Tibial artery (tissue), 4 donors: ENCODE measurements around the gene CNGB1.
A peak's percentile ranks its signal among the peaks of the same experiment; 100 is the strongest.
"Not testable (repeated sequence)": the region's sequence is repeated elsewhere in the genome, so short reads cannot be mapped to it uniquely, and the experiment has no call there.

Experiments used
- DNase-seq, 2 donors: peaks; one replicate each; pipeline ENCODE4 v3.0.0-alpha.2; 2019
- H3K27ac ChIP-seq, 2 donors: fragments of 200-600 bp; sonication (generic) in 1 of 2; 1 replicate in 1 of 2; 2 replicates in 1 of 2; pipeline ENCODE4 v1.5.1; 2018 to 2019; ENCODE audit warnings: mild to moderate bottlenecking in 1 of 2
- H3K27me3 ChIP-seq, 2 donors: fragments of 200-600 bp; sonication (generic) in 1 of 2; one replicate each; pipeline versions ENCODE4 v1.5.1 to v1.6.0; 2016 to 2019
- H3K36me3 ChIP-seq, 3 donors: fragments of 200-600 bp; sonication (generic) in 2 of 3; one replicate each; pipeline ENCODE4 v1.5.1; 2016 to 2019; ENCODE audit warnings: mild to moderate bottlenecking in 2 of 3
- H3K4me1 ChIP-seq, 4 donors: fragments of 200-600 bp; sonication (generic) in 2 of 4; 1 replicate in 3 of 4; 2 replicates in 1 of 4; pipeline ENCODE4 v1.5.1; 2016 to 2019
- H3K4me3 ChIP-seq, 2 donors: fragments of 200-600 bp; sonication (generic) in 1 of 2; 1 replicate in 1 of 2; 2 replicates in 1 of 2; pipeline ENCODE4 v1.5.1; 2018 to 2019; ENCODE audit warnings: mild to moderate bottlenecking in 2 of 2
- H3K9me3 ChIP-seq, 3 donors: fragments of 200-600 bp; sonication (generic) in 1 of 3; one replicate each; pipeline ENCODE4 v1.5.1; 2016 to 2019
- intact Hi-C: fragments of 100-400 bp; cut with DNase I; formaldehyde crosslinking; loops from one replicate; pipeline ENCODE4 v1.15.0; 2023; ENCODE audit warnings: low total_unique reads
- TF ChIP-seq, protein P1 (sequence below), 2 experiments: fragments of 200-600 bp in 1 of 2; fragments of 450-650 bp in 1 of 2; IDR thresholded peaks; one replicate each; pipeline ENCODE4 v1.5.1; 2017 to 2019; ENCODE audit warnings: antibody characterized with exemption in 2 of 2, mild to moderate bottlenecking in 1 of 2, moderate library complexity in 1 of 2

CNGB1 gene

GRCh38 chr16:57900796-57901479 lies 70.0 kb downstream of the CNGB1 start:
- Histone ChIP-seq H3K4me3 (no peak overlapping the region), H3K36me3 (no peaks in the 10 kb centered on the region), H3K27me3 (peaks cover 0 to 56% of the 10 kb centered on the region in 2 donors), H3K4me1 (no peaks in the 10 kb centered on the region), H3K27ac (no peak overlapping the region), H3K9me3 (no peaks in the 10 kb centered on the region)
- intact Hi-C loops, result loop anchor here (5.0 kb wide), 1 partner anchor 101 kb away; the partner anchor contains the start of genes USB1 and ZNF319
- DNase-seq, result no peak
- TF ChIP-seq, protein P1, sequence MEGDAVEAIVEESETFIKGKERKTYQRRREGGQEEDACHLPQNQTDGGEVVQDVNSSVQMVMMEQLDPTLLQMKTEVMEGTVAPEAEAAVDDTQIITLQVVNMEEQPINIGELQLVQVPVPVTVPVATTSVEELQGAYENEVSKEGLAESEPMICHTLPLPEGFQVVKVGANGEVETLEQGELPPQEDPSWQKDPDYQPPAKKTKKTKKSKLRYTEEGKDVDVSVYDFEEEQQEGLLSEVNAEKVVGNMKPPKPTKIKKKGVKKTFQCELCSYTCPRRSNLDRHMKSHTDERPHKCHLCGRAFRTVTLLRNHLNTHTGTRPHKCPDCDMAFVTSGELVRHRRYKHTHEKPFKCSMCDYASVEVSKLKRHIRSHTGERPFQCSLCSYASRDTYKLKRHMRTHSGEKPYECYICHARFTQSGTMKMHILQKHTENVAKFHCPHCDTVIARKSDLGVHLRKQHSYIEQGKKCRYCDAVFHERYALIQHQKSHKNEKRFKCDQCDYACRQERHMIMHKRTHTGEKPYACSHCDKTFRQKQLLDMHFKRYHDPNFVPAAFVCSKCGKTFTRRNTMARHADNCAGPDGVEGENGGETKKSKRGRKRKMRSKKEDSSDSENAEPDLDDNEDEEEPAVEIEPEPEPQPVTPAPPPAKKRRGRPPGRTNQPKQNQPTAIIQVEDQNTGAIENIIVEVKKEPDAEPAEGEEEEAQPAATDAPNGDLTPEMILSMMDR (IDR thresholded peaks at IDR 0.05), result no peak

GRCh38 chr16:57899771-57900661 lies 70.9 kb downstream of the CNGB1 start:
- no peaks in the 10 kb centered on the region for H3K36me3 ChIP-seq
- peak; percentile 72 for DNase-seq
- no peak overlapping the region for H3K4me3 ChIP-seq
- H3K27ac ChIP-seq, result no peak overlapping the region
- TF ChIP-seq, protein P1 (IDR thresholded peaks at IDR 0.05), result peak; percentile 72 to 77
- H3K4me1 ChIP-seq, result no peaks in the 10 kb centered on the region
- H3K9me3 ChIP-seq, result no peaks in the 10 kb centered on the region
- intact Hi-C loops, result loop anchor here (5.0 kb wide), 1 partner anchor 102 kb away; the partner anchor contains the start of genes USB1 and ZNF319
- H3K27me3 ChIP-seq, result peaks cover 0 to 47% of the 10 kb centered on the region in 2 donors

GRCh38 chr16:57898961-57899360 lies 72.0 kb downstream of the CNGB1 start:
- no peaks in the 10 kb centered on the region for H3K9me3 ChIP-seq
- no peaks in the 10 kb centered on the region for H3K4me1 ChIP-seq
- H3K27me3 ChIP-seq, result peaks cover 0 to 37% of the 10 kb centered on the region in 2 donors
- intact Hi-C loops, result no loop called here
- no peak overlapping the region for H3K27ac ChIP-seq
- TF ChIP-seq, protein P1 (IDR thresholded peaks at IDR 0.05), result no peak
- H3K36me3 ChIP-seq, result no peaks in the 10 kb centered on the region
- no peak for DNase-seq
- no peak overlapping the region for H3K4me3 ChIP-seq

GRCh38 chr16:57897996-57898395 lies 72.9 kb downstream of the CNGB1 start:
- TF ChIP-seq, protein P1 (IDR thresholded peaks at IDR 0.05), result no peak
- intact Hi-C loops, result no loop called here
- Histone ChIP-seq H3K27me3 (peaks cover 0 to 29% of the 10 kb centered on the region in 2 donors), H3K4me3 (no peak overlapping the region), H3K4me1 (no peaks in the 10 kb centered on the region), H3K36me3 (no peaks in the 10 kb centered on the region), H3K9me3 (no peaks in the 10 kb centered on the region), H3K27ac (no peak overlapping the region)
- DNase-seq, result no peak

GRCh38 chr16:57897053-57897784 lies 73.7 kb downstream of the CNGB1 start:
- Histone ChIP-seq H3K27ac (no peak overlapping the region), H3K36me3 (no peaks in the 10 kb centered on the region), H3K27me3 (peaks cover 0 to 30% of the 10 kb centered on the region in 2 donors), H3K9me3 (no peaks in the 10 kb centered on the region), H3K4me3 (no peak overlapping the region), H3K4me1 (no peaks in the 10 kb centered on the region)
- TF ChIP-seq, protein P1 (IDR thresholded peaks at IDR 0.05), result no peak
- DNase-seq, result no peak
- intact Hi-C loops, result no loop called here

DNA sequence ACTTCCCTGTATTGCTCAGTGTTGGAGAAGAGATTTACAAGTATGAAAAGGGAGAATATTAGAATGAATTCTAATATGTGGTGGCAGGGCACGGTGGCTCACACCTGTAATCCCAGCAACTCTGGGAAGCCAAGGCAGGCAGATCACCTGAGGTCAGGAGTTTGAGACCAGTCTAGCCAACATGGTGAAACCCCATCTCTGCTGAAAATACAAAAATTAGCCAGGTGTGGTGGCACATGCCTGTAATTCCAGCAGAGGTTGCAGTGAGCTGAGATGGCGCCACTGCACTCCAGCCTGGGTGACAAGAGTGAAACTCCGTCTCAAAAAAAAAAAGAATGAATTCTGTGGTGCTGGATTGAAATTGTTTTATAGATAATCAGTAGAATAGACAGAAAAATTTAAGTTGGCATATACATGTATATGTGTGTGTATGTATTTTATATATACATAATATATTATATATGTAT lies 75.8 kb downstream of the CNGB1 start:
- intact Hi-C loops, result not testable (repeated sequence)

More for the DNA sequence above, 75.8 kb downstream of the CNGB1 start:
- H3K36me3 ChIP-seq, H3K9me3 ChIP-seq, H3K4me3 ChIP-seq, H3K27ac ChIP-seq, DNase-seq, H3K4me1 ChIP-seq: not testable (repeated sequence)
- H3K27me3 ChIP-seq, result peaks cover 0 to 23% of the 10 kb centered on the region in 2 donors
